Tibial artery (tissue), 4 donors: ENCODE data around the gene BHMT.

Experiments used
- DNase-seq, 2 donors: peaks; one replicate each; pipeline ENCODE4 v3.0.0-alpha.2; 2019
- H3K27ac ChIP-seq, 2 donors: fragments of 200-600 bp; sonication (generic) in 1 of 2; 1 replicate in 1 of 2; 2 replicates in 1 of 2; pipeline ENCODE4 v1.5.1; 2018 to 2019; ENCODE audit warnings: mild to moderate bottlenecking in 1 of 2
- H3K27me3 ChIP-seq, 2 donors: fragments of 200-600 bp; sonication (generic) in 1 of 2; one replicate each; pipeline versions ENCODE4 v1.5.1 to v1.6.0; 2016 to 2019
- H3K36me3 ChIP-seq, 3 donors: fragments of 200-600 bp; sonication (generic) in 2 of 3; one replicate each; pipeline ENCODE4 v1.5.1; 2016 to 2019; ENCODE audit warnings: mild to moderate bottlenecking in 2 of 3
- H3K4me1 ChIP-seq, 4 donors: fragments of 200-600 bp; sonication (generic) in 2 of 4; 1 replicate in 3 of 4; 2 replicates in 1 of 4; pipeline ENCODE4 v1.5.1; 2016 to 2019
- H3K4me3 ChIP-seq, 2 donors: fragments of 200-600 bp; sonication (generic) in 1 of 2; 1 replicate in 1 of 2; 2 replicates in 1 of 2; pipeline ENCODE4 v1.5.1; 2018 to 2019; ENCODE audit warnings: mild to moderate bottlenecking in 2 of 2
- H3K9me3 ChIP-seq, 3 donors: fragments of 200-600 bp; sonication (generic) in 1 of 3; one replicate each; pipeline ENCODE4 v1.5.1; 2016 to 2019
- CTCF ChIP-seq, 2 experiments: fragments of 200-600 bp in 1 of 2; fragments of 450-650 bp in 1 of 2; IDR thresholded peaks; one replicate each; pipeline ENCODE4 v1.5.1; 2017 to 2019; ENCODE audit warnings: antibody characterized with exemption in 2 of 2, mild to moderate bottlenecking in 1 of 2, moderate library complexity in 1 of 2
- intact Hi-C: fragments of 100-400 bp; cut with DNase I; formaldehyde crosslinking; loops from one replicate; pipeline ENCODE4 v1.15.0; 2023; ENCODE audit warnings: low total_unique reads

BHMT gene

GRCh38 chr5:79130781-79131180 is 19.2 kb downstream of the BHMT start:
- intact Hi-C loops, result no loop called here
- TF ChIP-seq CTCF (IDR thresholded peaks at IDR 0.05), result no peak
- Histone ChIP-seq H3K27ac (no peak overlapping the region), H3K27me3 (no peaks in the 10 kb centered on the region), H3K4me3 (no peak overlapping the region), H3K4me1 (peaks cover 0 to 10% (median 5%) of the 10 kb centered on the region in 4 donors), H3K9me3 (no peaks in the 10 kb centered on the region), H3K36me3 (no peaks in the 10 kb centered on the region)
- DNase-seq, result no peak

- peak overlapping the region; percentile 27 to 32 for H3K4me3 ChIP-seq
- TF ChIP-seq CTCF (IDR thresholded peaks at IDR 0.05), result peak; percentile 22 to 38
- H3K36me3 ChIP-seq, result no peaks in the 10 kb centered on the region
- H3K27me3 ChIP-seq, result no peaks in the 10 kb centered on the region
- intact Hi-C loops, result loop anchor here (2.0 kb wide), 1 partner anchor 108 kb away; no protein-coding TSS in a partner anchor
- peaks cover 0 to 10% (median 5%) of the 10 kb centered on the region in 4 donors for H3K4me1 ChIP-seq
- H3K27ac ChIP-seq, result peak overlapping the region; percentile 48 to 79
- H3K9me3 ChIP-seq, result no peaks in the 10 kb centered on the region
- DNase-seq, result no peak
Measured at GRCh38 chr5:79133121-79133656, 21.6 kb downstream of the BHMT start.

- Histone ChIP-seq H3K27me3 (no peaks in the 10 kb centered on the region), H3K36me3 (no peaks in the 10 kb centered on the region), H3K4me1 (peaks cover 0 to 10% (median 5%) of the 10 kb centered on the region in 4 donors), H3K9me3 (no peaks in the 10 kb centered on the region), H3K4me3 (peak overlapping the region; percentile 27 to 32), H3K27ac (peak overlapping the region; percentile 48 to 79)
- DNase-seq, result peak; percentile 68 to 74
- intact Hi-C loops, result loop anchor here (2.0 kb wide), 1 partner anchor 109 kb away; no protein-coding TSS in a partner anchor
- peak; percentile 54 to 72 for TF ChIP-seq CTCF (IDR thresholded peaks at IDR 0.05)
Measured at GRCh38 chr5:79133657-79134451, 22.2 kb downstream of the BHMT start.

- no peak overlapping the region for H3K4me3 ChIP-seq
- no peak for TF ChIP-seq CTCF (IDR thresholded peaks at IDR 0.05)
- intact Hi-C loops, result no loop called here
- H3K36me3 ChIP-seq, result no peaks in the 10 kb centered on the region
- no peak overlapping the region for H3K27ac ChIP-seq
- H3K4me1 ChIP-seq, result peaks cover 0 to 10% (median 5%) of the 10 kb centered on the region in 4 donors
- H3K9me3 ChIP-seq, result no peaks in the 10 kb centered on the region
- no peak for DNase-seq
- no peaks in the 10 kb centered on the region for H3K27me3 ChIP-seq
Measured at GRCh38 chr5:79135790-79136553, 24.4 kb downstream of the BHMT start.

- Histone ChIP-seq H3K27me3 (no peaks in the 10 kb centered on the region), H3K36me3 (no peaks in the 10 kb centered on the region), H3K4me3 (no peak overlapping the region), H3K9me3 (no peaks in the 10 kb centered on the region), H3K27ac (no peak overlapping the region), H3K4me1 (peaks cover 0 to 10% (median 5%) of the 10 kb centered on the region in 4 donors)
- intact Hi-C loops, result no loop called here
- DNase-seq, result no peak
- no peak for TF ChIP-seq CTCF (IDR thresholded peaks at IDR 0.05)
Measured at GRCh38 chr5:79136618-79137017, 25.0 kb downstream of the BHMT start.
